T-helper 1 cell treated with Interleukin-12 subunit alpha and Interleukin-12 subunit beta and Interleukin-4 antibody, amounts not matched to agents 30 μg/mL and 1 μg/mL, for 36 hours (primary cell): ENCODE measurements around the gene CD33.
A peak's percentile ranks its signal among the peaks of the same experiment; 100 is the strongest.
"Not testable (repeated sequence)": the region's sequence is repeated elsewhere in the genome, so short reads cannot be mapped to it uniquely, and the experiment has no call there.

Source experiments
- H3K27ac Mint-ChIP-seq: one replicate; pipeline ENCODE4 v1.8.0; 2021; ENCODE audit warnings: mild to moderate bottlenecking, mixed read lengths
- H3K27me3 Mint-ChIP-seq: one replicate; pipeline ENCODE4 v1.8.0; 2021; ENCODE audit warnings: low read depth, mixed read lengths
- H3K36me3 Mint-ChIP-seq: one replicate; pipeline ENCODE4 v1.8.0; 2021; ENCODE audit warnings: low read depth, mixed read lengths
- H3K4me1 Mint-ChIP-seq: one replicate; pipeline ENCODE4 v1.8.0; 2021; ENCODE audit warnings: low read depth, mixed read lengths
- H3K4me3 Mint-ChIP-seq: one replicate; pipeline ENCODE4 v1.8.0; 2021; ENCODE audit warnings: mild to moderate bottlenecking, moderate library complexity, mixed read lengths
- H3K9me3 Mint-ChIP-seq: one replicate; pipeline ENCODE4 v1.8.0; 2021; ENCODE audit warnings: mixed read lengths

CD33 gene

DNA sequence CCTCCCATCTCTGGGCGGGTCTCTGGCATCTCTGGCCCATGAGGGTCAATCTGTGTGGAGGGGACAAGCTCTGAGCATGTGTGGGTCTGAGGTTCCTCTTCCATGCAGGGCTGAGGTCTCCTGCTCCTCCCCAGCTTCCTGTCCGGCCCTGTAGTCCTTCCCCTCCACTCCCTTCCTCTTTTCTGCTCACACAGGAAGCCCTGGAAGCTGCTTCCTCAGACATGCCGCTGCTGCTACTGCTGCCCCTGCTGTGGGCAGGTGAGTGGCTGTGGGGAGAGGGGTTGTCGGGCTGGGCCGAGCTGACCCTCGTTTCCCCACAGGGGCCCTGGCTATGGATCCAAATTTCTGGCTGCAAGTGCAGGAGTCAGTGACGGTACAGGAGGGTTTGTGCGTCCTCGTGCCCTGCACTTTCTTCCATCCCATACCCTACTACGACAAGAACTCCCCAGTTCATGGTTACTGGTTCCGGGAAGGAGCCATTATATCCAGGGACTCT lies at the start of gene CD33:
CD33 (plus strand) TSS at position 183 of the 496 bp plus-strand sequence; CDS start at position 222, 39 bp downstream.
- peak within 1 kb of the TSS; percentile 63 for H3K4me3 Mint-ChIP-seq
- peak within 1 kb of the TSS; percentile 69 for H3K27ac Mint-ChIP-seq
- not testable (repeated sequence) for H3K36me3 Mint-ChIP-seq, H3K9me3 Mint-ChIP-seq
- peaks cover 19% of the 10 kb centered on the region for H3K4me1 Mint-ChIP-seq
- H3K27me3 Mint-ChIP-seq = peaks cover 42% of the 10 kb centered on the region

DNA sequence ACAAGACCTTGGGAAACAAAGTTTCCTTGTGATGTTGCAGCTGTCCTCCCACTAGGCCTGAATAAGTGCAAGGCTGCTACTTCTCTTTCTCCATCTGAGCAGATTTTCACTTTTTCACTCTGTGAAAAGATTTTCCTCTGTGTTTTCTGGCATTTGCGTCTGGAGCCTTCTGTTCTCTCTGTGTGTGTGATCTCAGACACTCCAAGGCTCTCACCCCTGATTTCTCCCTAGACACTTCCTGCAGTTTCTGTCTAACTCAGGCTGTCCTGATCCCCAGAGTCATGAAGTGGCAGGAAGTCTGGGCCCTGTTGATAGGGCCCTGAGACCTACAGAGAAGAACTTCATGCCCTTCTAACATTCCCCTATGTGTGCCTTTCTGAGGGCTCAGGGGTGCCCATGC lies 45.6 kb upstream of the CD33 start:
- Mint-ChIP-seq H3K27ac (no peak overlapping the region), H3K9me3 (no peaks in the 10 kb centered on the region), H3K4me3 (no peak overlapping the region), H3K27me3 (peaks cover 8% of the 10 kb centered on the region), H3K4me1 (no peaks in the 10 kb centered on the region), H3K36me3 (no peaks in the 10 kb centered on the region)

DNA sequence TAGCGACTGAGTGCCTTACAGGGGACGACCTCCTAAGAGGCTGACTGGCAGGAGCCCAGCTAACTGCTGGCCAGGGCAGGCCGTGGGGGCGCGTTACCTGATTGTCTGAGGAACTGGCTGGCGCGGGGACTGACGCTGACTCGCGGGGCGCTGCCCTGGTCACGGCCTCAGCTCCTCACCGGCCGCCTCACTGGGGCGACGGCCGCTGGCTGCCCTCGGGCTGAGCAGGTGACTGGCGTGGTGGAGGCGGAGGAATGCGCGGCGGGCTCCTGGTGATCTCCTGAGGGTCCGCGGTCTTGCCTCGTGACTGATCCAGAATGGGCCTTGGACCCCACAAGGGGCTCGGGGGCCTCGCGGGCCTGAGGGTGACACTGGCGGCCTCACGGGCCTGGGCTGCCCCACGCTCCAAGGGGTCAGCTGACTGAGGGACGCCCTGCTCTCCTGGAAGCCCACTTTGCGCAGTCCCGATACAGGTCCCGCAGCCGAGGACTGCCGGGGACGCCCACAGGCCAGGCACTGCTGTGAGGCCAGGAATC lies 43.4 kb upstream of the CD33 start:
- H3K4me1 Mint-ChIP-seq = no peaks in the 10 kb centered on the region
- no peak overlapping the region for H3K4me3 Mint-ChIP-seq
- H3K27ac Mint-ChIP-seq = no peak overlapping the region

DNA sequence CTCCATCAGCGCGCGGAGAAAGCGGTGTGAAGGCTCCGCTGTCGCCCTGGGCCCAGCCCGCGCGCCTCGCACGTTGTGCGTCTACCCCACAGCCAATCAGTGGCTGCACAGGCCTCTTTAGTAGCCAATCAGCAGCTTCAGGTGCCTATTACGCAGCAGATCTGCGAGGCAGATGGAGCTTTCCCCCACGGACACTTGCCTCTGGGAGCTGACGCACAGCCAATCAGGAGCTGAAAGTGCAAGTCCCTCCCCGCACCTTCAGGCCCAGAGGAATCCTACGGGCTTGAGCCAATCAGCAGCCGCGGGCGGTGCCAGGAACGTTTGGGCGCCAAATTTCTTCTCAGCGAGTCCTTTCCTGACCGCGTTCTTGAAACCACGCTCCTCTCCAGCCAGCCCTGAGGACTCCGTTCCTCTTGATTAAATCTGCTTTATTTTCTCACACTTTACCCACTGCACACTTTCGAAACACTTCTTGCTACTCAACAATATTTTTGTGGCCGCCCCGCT lies 42.9 kb upstream of the CD33 start:
- Mint-ChIP-seq H3K27me3 (peaks cover 12% of the 10 kb centered on the region), H3K36me3 (no peaks in the 10 kb centered on the region), H3K4me1 (no peaks in the 10 kb centered on the region), H3K4me3 (no peak overlapping the region), H3K9me3 (no peaks in the 10 kb centered on the region), H3K27ac (no peak overlapping the region)

More for the DNA sequence above, 43.4 kb upstream of the CD33 start:
- Mint-ChIP-seq H3K27me3 (peaks cover 12% of the 10 kb centered on the region), H3K36me3 (no peaks in the 10 kb centered on the region), H3K9me3 (no peaks in the 10 kb centered on the region)

DNA sequence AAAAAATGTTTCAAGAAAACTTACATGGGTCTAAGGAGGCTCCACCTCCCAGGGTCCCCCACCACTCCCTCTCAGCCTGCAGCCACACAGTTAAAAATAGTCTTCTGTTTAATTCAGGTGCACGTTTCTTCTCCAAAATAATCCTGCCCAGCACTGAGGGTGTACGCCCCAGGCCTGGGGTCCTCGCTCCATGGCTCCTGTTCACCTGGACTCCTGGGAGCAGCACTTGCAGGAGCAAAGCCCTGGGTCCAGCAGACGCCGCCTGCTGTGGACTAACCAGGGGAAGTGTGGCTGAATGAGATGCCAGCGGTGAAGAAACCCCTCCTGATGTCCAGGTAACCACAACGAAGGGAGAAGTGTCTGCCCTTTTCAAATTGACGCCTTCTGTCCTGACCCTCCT lies 41.3 kb upstream of the CD33 start:
- peaks cover 12% of the 10 kb centered on the region for H3K27me3 Mint-ChIP-seq
- no peaks in the 10 kb centered on the region for H3K36me3 Mint-ChIP-seq
- no peak overlapping the region for H3K27ac Mint-ChIP-seq
- H3K9me3 Mint-ChIP-seq = no peaks in the 10 kb centered on the region
- no peaks in the 10 kb centered on the region for H3K4me1 Mint-ChIP-seq
- no peak overlapping the region for H3K4me3 Mint-ChIP-seq

DNA sequence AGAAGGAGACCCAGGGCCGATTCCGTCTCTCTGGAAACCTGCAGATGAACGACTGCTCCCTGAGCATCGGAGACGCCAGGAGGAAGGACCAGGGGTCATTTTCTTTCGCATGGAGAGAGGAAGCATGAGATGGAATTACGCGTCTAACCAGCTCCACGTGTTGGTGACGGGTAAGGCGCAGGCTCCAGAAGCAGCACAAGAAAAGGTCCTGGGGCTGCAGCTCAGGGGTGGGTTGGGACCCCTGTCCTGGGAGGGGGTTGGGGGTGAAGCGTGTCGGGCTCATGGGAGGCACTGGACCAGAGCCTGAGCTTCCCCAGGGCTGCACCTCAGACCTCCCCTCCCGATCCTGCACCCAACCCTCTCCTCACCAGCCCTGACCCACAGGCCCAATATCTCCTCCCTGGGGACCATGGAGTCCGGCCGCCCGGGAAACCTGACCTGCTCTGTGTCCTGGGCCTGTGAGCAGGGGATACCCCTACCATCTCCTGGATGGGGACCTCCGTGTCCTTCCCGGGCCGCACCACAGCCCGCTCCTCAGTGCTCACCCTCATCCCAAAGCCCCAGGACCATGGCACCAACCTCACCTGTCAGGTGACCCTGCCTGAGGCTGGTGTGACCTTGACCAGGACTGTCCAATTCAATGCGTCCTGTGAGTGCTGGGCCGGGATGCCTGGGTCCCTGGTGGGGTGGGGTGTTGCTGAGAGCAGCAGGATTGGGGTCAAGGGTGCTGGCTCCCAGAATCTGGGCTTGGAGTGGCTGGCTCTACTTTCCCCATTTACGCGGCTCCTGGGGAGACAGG lies 39.6 kb upstream of the CD33 start:
- Mint-ChIP-seq H3K27ac (no peak overlapping the region), H3K36me3 (no peaks in the 10 kb centered on the region), H3K4me1 (no peaks in the 10 kb centered on the region), H3K4me3 (no peak overlapping the region), H3K27me3 (peaks cover 12% of the 10 kb centered on the region), H3K9me3 (no peaks in the 10 kb centered on the region)

DNA sequence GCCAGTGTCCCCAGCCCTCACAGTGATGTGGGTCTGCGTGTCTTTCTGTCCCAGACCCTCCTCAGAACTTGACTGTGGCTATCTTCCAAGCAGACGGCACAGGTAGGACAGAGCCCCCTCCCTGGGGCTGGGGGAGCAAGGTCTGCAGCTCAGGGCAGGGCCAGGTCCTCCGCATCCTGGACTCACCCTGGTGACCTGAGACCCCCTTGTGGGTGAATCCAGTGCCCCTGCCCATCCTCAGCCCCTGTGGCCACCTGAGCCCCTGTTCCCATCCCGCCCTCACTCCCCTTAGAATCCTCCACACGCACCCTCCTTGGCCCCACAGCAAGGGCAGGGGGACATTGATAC lies 39.0 kb upstream of the CD33 start:
- Mint-ChIP-seq H3K4me3 (no peak overlapping the region), H3K9me3 (no peaks in the 10 kb centered on the region), H3K27me3 (peaks cover 12% of the 10 kb centered on the region), H3K4me1 (no peaks in the 10 kb centered on the region), H3K27ac (no peak overlapping the region), H3K36me3 (no peaks in the 10 kb centered on the region)

DNA sequence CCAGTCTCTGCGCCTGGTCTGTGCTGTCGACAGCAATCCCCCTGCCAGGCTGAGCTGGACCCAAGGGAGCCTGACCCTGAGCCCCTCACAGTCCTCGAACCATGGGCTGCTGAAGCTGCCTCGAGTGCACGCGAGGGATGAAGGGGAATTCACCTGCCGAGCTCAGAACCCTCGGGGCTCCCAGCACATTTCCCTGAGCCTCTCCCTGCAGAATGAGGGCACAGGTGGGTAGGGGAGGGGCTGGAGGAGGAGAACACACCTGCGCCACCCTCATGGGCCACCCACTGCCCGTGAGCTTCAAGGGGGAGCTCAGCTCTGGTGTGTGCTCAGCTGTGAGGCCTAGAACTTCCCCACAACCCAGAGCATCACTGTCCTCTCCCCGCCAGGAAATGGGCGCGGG lies 38.6 kb upstream of the CD33 start:
- H3K27me3 Mint-ChIP-seq = peaks cover 12% of the 10 kb centered on the region
- no peaks in the 10 kb centered on the region for H3K36me3 Mint-ChIP-seq
- no peak overlapping the region for H3K27ac Mint-ChIP-seq

DNA sequence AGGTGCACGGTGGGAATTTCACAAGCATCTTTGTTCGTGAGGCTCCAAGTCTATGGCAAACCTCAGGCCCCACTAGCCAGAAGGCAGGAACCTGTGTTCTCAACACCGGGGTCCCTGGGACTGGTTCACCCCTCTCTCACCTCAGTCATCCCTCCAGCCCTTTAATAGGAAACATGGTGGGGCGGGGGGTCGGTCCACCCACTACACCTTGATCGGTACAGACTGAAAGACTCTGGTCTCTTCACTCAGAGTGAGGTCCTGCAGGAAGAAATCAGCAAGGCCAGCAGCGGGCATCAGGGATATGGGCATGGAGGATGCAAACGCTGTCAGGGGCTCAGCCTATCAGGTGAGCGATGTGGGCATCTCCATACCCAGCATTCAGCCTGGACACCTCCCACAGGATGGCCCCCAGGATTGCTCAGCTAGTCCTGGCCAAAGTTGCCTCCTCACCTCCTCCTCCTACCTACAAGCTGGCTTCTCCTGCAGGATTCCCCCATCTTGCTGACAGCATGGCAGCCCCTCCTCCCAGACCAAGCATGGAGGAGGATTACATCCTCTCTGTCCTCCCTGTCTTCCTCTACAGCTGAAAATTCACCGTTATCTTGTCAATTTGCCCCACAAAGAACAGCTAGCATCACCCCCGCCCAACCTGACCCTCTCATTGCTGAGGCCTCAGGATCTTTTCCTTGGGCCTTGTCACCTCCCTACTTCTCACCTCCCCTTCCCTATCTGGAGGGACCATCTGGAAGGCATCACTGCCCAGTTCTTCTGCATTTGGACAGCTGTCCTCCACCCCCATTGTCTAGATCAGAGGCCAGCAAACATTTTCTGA lies 37.3 kb upstream of the CD33 start:
- H3K27ac Mint-ChIP-seq = no peak overlapping the region
- H3K4me1 Mint-ChIP-seq = no peaks in the 10 kb centered on the region
- H3K9me3 Mint-ChIP-seq = no peaks in the 10 kb centered on the region
- H3K27me3 Mint-ChIP-seq = peaks cover 12% of the 10 kb centered on the region
- H3K36me3 Mint-ChIP-seq = no peaks in the 10 kb centered on the region
- H3K4me3 Mint-ChIP-seq = no peak overlapping the region

More for the DNA sequence above, 38.6 kb upstream of the CD33 start:
- no peaks in the 10 kb centered on the region for H3K9me3 Mint-ChIP-seq
- H3K4me1 Mint-ChIP-seq = no peaks in the 10 kb centered on the region
- H3K4me3 Mint-ChIP-seq = no peak overlapping the region

DNA sequence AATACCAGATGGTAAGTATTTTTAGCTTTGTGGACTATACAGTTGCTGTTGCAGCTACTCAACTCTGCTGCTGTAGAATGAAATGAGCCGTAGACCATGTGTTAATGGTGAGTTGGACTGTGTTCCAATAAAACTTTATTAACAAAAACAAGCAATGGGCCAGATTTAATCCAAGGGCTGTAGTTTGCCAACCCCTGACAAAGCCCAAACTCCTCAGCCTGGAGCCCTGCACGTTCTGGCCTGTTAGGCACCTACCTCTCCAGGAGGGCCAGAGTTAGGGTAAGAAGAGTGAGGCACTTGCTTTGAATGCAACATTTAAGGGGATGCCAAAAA lies 36.7 kb upstream of the CD33 start:
- Mint-ChIP-seq H3K36me3 (no peaks in the 10 kb centered on the region), H3K27me3 (peaks cover 12% of the 10 kb centered on the region), H3K4me3 (no peak overlapping the region), H3K27ac (no peak overlapping the region), H3K4me1 (no peaks in the 10 kb centered on the region), H3K9me3 (no peaks in the 10 kb centered on the region)

DNA sequence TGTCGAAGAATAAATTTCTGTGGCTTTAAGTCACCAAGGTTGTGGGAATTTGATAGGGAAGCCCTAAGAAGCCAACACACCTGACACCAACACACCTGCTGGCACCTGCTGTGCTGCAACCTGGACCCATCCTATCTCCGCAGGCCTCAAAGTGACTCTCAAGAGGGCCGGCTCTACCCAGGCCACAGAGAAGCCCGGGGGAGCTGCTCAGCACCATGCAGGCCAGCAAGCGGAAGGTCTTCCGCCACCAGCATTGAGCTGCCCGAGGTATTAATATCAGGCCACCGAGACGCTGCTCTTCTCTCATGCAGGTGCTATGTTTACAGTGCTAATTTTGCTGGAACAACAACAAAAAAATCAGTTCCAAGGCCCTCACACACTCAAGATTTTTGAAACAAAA lies 32.2 kb upstream of the CD33 start:
- no peaks in the 10 kb centered on the region for H3K4me1 Mint-ChIP-seq
- H3K4me3 Mint-ChIP-seq = no peak overlapping the region
- no peaks in the 10 kb centered on the region for H3K36me3 Mint-ChIP-seq
- peaks cover 8% of the 10 kb centered on the region for H3K27me3 Mint-ChIP-seq
- no peaks in the 10 kb centered on the region for H3K9me3 Mint-ChIP-seq
- no peak overlapping the region for H3K27ac Mint-ChIP-seq

DNA sequence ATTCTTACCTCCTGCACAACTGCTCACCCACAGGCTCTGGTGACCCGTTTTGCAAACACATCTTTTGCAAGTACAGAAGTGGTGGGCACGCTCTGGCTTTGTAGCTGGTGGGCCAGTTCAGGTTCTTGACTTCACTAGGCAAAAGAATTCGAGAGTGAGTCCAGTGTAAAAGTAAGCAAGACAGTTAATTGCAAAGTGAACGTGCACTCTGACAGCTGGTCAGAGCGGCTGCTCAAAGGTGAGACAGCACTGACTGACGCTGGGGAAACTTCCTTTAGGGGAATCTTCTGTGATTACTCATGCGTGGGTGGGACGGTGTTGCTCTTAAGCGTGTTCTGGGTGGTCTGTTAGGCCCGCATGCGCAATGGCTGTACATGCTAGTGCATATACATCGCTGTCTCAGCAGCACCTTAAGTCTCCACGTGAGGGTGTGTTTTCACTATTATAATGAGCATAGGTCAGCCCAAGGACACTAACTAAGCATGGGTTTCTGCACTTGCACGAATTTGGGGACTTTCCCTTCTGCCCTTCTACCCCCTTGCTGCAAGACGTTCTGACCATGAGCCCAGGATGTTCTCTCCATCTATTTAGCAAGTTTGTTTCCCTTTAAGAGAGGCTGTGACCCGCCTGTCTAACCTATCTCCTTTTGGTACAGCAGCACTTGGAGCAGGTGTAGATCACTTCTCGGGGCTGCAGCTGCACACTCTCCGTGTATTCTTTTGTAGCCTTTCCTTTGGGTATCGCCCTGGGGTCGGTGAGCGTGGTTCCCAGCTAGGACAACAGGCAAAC lies 30.2 kb upstream of the CD33 start:
- peaks cover 4% of the 10 kb centered on the region for H3K27me3 Mint-ChIP-seq
- H3K4me3 Mint-ChIP-seq = no peak overlapping the region
- no peaks in the 10 kb centered on the region for H3K36me3 Mint-ChIP-seq
- no peaks in the 10 kb centered on the region for H3K4me1 Mint-ChIP-seq
- H3K9me3 Mint-ChIP-seq = no peaks in the 10 kb centered on the region
- no peak overlapping the region for H3K27ac Mint-ChIP-seq

DNA sequence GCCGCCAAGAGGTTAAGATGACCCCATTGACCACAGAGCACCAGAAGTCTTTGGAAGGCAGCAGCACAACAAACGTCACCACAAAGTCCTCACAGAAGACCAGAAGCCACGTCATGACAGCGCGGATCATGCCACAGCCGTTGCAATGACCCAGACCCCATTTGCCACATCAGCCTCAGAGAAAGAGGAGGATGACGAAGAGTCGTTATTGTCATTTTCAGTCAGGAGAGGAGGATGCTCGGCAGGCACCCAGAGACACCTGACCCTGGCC lies 29.6 kb upstream of the CD33 start:
- peaks cover 4% of the 10 kb centered on the region for H3K27me3 Mint-ChIP-seq
- H3K36me3 Mint-ChIP-seq = no peaks in the 10 kb centered on the region

DNA sequence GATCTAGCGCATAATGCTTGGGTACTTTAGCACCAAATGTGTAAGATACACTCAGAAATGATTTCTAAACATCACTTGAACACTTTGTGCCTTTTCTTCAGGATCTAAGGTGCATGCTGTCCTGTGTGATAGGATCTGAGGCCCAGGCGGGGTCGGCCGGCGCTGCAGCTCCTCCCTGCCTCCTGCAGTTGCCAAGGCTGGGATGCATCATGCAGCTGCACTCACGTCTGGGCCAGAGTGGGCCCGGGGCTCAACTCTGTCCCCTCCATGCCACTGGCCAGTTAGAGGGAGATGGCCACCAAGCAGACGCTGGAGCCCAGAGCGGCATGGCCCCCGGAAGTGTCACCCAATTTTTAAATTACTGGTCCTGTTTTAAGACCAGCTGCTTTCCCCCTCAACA lies 29.3 kb upstream of the CD33 start:
- Mint-ChIP-seq H3K36me3 (no peaks in the 10 kb centered on the region), H3K27me3 (peaks cover 4% of the 10 kb centered on the region), H3K9me3 (no peaks in the 10 kb centered on the region), H3K4me1 (no peaks in the 10 kb centered on the region), H3K4me3 (no peak overlapping the region), H3K27ac (no peak overlapping the region)

More for the DNA sequence above, 29.6 kb upstream of the CD33 start:
- no peaks in the 10 kb centered on the region for H3K9me3 Mint-ChIP-seq
- H3K4me3 Mint-ChIP-seq = no peak overlapping the region
- no peaks in the 10 kb centered on the region for H3K4me1 Mint-ChIP-seq
- H3K27ac Mint-ChIP-seq = no peak overlapping the region
